Measurements from ENCODE around the gene C5.
A peak's percentile ranks its signal among the peaks of the same experiment; 100 is the strongest.
"Not testable (repeated sequence)": the region's sequence is repeated elsewhere in the genome, so short reads cannot be mapped to it uniquely, and the experiment has no call there.

C5 gene

GRCh38 chr9:120982836-120983235 is 67.2 kb downstream of the C5 start:
- Mint-ChIP-seq H3K36me3 (ENCODE audit: low read depth) (no peaks in the 10 kb centered on the region), H3K4me1 (ENCODE audit: low read depth) (no peaks in the 10 kb centered on the region), H3K27me3 (ENCODE audit: low read depth) (peaks cover 15% of the 10 kb centered on the region), H3K9me3 (no peaks in the 10 kb centered on the region), H3K4me3 (no peak overlapping the region), H3K27ac (no peak overlapping the region)
- DNase-seq (ENCODE audit: low spot score) = no peak

GRCh38 chr9:120980951-120981350 is 69.1 kb downstream of the C5 start:
- Mint-ChIP-seq H3K36me3 (ENCODE audit: low read depth) (no peaks in the 10 kb centered on the region), H3K4me1 (ENCODE audit: low read depth) (no peaks in the 10 kb centered on the region), H3K4me3 (no peak overlapping the region), H3K27ac (no peak overlapping the region), H3K9me3 (no peaks in the 10 kb centered on the region), H3K27me3 (ENCODE audit: low read depth) (peaks cover 15% of the 10 kb centered on the region)
- DNase-seq (ENCODE audit: low spot score) = no peak

- Mint-ChIP-seq H3K9me3 (no peaks in the 10 kb centered on the region), H3K4me1 (ENCODE audit: low read depth) (peaks cover 7% of the 10 kb centered on the region), H3K27me3 (ENCODE audit: low read depth) (peaks cover 11% of the 10 kb centered on the region), H3K4me3 (no peak overlapping the region), H3K36me3 (ENCODE audit: low read depth) (no peaks in the 10 kb centered on the region), H3K27ac (no peak overlapping the region)
- no peak for DNase-seq (ENCODE audit: low spot score)
These were observed 70.3 kb downstream of the C5 start for GRCh38 chr9:120979797-120980196.

GRCh38 chr9:120978987-120979386 is 71.1 kb downstream of the C5 start:
- Mint-ChIP-seq H3K27ac (no peak overlapping the region), H3K4me3 (no peak overlapping the region), H3K36me3 (ENCODE audit: low read depth) (no peaks in the 10 kb centered on the region), H3K4me1 (ENCODE audit: low read depth) (peaks cover 14% of the 10 kb centered on the region), H3K27me3 (ENCODE audit: low read depth) (peaks cover 11% of the 10 kb centered on the region), H3K9me3 (no peaks in the 10 kb centered on the region)
- DNase-seq (ENCODE audit: low spot score) = no peak

- Mint-ChIP-seq H3K4me3 (no peak overlapping the region), H3K4me1 (ENCODE audit: low read depth) (peaks cover 14% of the 10 kb centered on the region), H3K27me3 (ENCODE audit: low read depth) (no peaks in the 10 kb centered on the region), H3K36me3 (ENCODE audit: low read depth) (no peaks in the 10 kb centered on the region), H3K9me3 (no peaks in the 10 kb centered on the region), H3K27ac (no peak overlapping the region)
- no peak for DNase-seq (ENCODE audit: low spot score)
These were observed 72.8 kb downstream of the C5 start for GRCh38 chr9:120977321-120977720.

DNA sequence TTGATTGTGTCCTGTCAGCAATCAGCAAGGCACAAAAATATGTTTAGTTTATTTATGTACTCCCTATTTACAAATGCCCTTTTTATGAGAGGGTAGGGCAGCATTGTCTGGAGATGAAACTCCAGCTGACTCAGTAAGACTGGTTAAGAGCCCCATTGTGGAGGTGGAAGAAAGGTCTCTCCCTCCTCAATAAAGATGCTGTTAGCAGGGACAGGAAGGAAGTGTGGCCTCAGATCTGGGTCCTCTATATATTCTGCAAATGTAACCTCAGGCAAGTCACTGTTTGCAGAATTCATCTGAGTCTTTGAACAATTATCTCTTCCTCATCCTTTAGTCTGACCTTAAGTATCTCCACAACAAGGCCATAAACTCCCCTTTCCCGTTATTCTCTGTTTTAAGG is 75.2 kb downstream of the C5 start:
- H3K27me3 Mint-ChIP-seq (ENCODE audit: low read depth) = no peaks in the 10 kb centered on the region
- no peaks in the 10 kb centered on the region for H3K9me3 Mint-ChIP-seq
- H3K27ac Mint-ChIP-seq = no peak overlapping the region
- no peaks in the 10 kb centered on the region for H3K36me3 Mint-ChIP-seq (ENCODE audit: low read depth)
- peaks cover 15% of the 10 kb centered on the region for H3K4me1 Mint-ChIP-seq (ENCODE audit: low read depth)
- H3K4me3 Mint-ChIP-seq = peak overlapping the region; percentile 4
- no peak for DNase-seq (ENCODE audit: low spot score)

GRCh38 chr9:120974181-120974580 is 75.9 kb downstream of the C5 start:
- DNase-seq (ENCODE audit: low spot score) = no peak
- Mint-ChIP-seq H3K36me3 (ENCODE audit: low read depth) (no peaks in the 10 kb centered on the region), H3K9me3 (no peaks in the 10 kb centered on the region), H3K4me1 (ENCODE audit: low read depth) (peaks cover 15% of the 10 kb centered on the region), H3K27ac (no peak overlapping the region), H3K27me3 (ENCODE audit: low read depth) (no peaks in the 10 kb centered on the region), H3K4me3 (no peak overlapping the region)

GRCh38 chr9:120971938-120972337 is 78.1 kb downstream of the C5 start:
- peaks cover 3% of the 10 kb centered on the region for H3K27me3 Mint-ChIP-seq (ENCODE audit: low read depth)
- no peak overlapping the region for H3K27ac Mint-ChIP-seq
- no peaks in the 10 kb centered on the region for H3K36me3 Mint-ChIP-seq (ENCODE audit: low read depth)
- DNase-seq (ENCODE audit: low spot score) = no peak
- H3K4me1 Mint-ChIP-seq (ENCODE audit: low read depth) = peaks cover 15% of the 10 kb centered on the region
- no peak overlapping the region for H3K4me3 Mint-ChIP-seq
- no peaks in the 10 kb centered on the region for H3K9me3 Mint-ChIP-seq

DNA sequence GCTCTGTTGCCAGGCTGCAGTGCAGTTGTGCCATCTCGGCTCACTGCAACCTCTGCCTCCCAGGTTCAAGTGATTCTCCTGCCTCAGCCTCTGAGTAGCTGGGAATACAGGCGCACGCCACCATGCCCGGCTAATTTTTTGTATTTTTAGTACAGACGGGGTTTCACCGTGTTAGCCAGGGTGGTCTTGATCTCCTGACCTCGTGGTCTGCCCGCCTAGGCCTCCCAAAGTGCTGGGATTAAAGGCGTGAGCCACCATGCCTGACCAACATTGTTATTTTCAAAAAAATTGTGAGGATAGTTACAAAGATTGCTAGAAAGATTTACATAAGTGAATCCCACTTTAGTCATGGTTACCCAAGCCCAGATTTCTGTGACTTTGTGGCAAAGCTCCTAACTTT is 78.6 kb downstream of the C5 start:
- H3K9me3 Mint-ChIP-seq; H3K27ac Mint-ChIP-seq; H3K4me3 Mint-ChIP-seq; H3K27me3 Mint-ChIP-seq (ENCODE audit: low read depth); DNase-seq (ENCODE audit: low spot score); H3K36me3 Mint-ChIP-seq (ENCODE audit: low read depth): not testable (repeated sequence)
- peaks cover 15% of the 10 kb centered on the region for H3K4me1 Mint-ChIP-seq (ENCODE audit: low read depth)

- H3K4me3 Mint-ChIP-seq = no peak overlapping the region
- no peaks in the 10 kb centered on the region for H3K9me3 Mint-ChIP-seq
- H3K27ac Mint-ChIP-seq = no peak overlapping the region
- H3K4me1 Mint-ChIP-seq (ENCODE audit: low read depth) = peaks cover 12% of the 10 kb centered on the region
- H3K27me3 Mint-ChIP-seq (ENCODE audit: low read depth) = peaks cover 10% of the 10 kb centered on the region
- no peaks in the 10 kb centered on the region for H3K36me3 Mint-ChIP-seq (ENCODE audit: low read depth)
- no peak for DNase-seq (ENCODE audit: low spot score)
These were observed 79.8 kb downstream of the C5 start for GRCh38 chr9:120970244-120970643.

DNA sequence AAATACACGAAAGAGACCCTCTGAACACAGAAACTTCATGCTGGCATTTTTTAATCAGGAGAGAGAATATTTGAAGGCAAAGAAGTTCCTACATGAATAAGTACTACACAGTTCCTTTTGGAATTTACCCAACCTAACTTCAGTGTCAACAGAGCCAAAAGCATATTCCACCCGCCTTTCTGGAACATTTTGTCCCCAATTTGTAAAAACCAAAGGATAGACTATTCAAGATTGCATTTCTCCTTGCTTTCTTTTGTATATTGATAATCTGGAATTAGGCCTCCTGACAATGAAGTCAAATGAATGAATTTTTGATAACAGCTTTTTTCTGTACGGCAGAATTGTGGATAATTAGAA is 84.1 kb downstream of the C5 start:
- Mint-ChIP-seq H3K9me3 (no peaks in the 10 kb centered on the region), H3K4me1 (ENCODE audit: low read depth) (no peaks in the 10 kb centered on the region), H3K27ac (no peak overlapping the region), H3K4me3 (no peak overlapping the region), H3K36me3 (ENCODE audit: low read depth) (no peaks in the 10 kb centered on the region), H3K27me3 (ENCODE audit: low read depth) (peaks cover 16% of the 10 kb centered on the region)
- no peak for DNase-seq (ENCODE audit: low spot score)

GRCh38 chr9:120965344-120966012 is 84.6 kb downstream of the C5 start:
- Mint-ChIP-seq H3K4me1 (ENCODE audit: low read depth) (no peaks in the 10 kb centered on the region), H3K27me3 (ENCODE audit: low read depth) (peaks cover 16% of the 10 kb centered on the region), H3K27ac (no peak overlapping the region), H3K4me3 (no peak overlapping the region), H3K36me3 (ENCODE audit: low read depth) (no peaks in the 10 kb centered on the region), H3K9me3 (no peaks in the 10 kb centered on the region)
- DNase-seq (ENCODE audit: low spot score) = no peak

- H3K27ac Mint-ChIP-seq = no peak overlapping the region
- H3K27me3 Mint-ChIP-seq (ENCODE audit: low read depth) = peaks cover 12% of the 10 kb centered on the region
- no peaks in the 10 kb centered on the region for H3K4me1 Mint-ChIP-seq (ENCODE audit: low read depth)
- no peaks in the 10 kb centered on the region for H3K9me3 Mint-ChIP-seq
- H3K36me3 Mint-ChIP-seq (ENCODE audit: low read depth) = no peaks in the 10 kb centered on the region
- no peak overlapping the region for H3K4me3 Mint-ChIP-seq
- DNase-seq (ENCODE audit: low spot score) = no peak
These were observed 88.1 kb downstream of the C5 start for GRCh38 chr9:120961936-120962335.

GRCh38 chr9:120960001-120960400 is 90.1 kb downstream of the C5 start:
- Mint-ChIP-seq H3K27me3 (ENCODE audit: low read depth) (peaks cover 9% of the 10 kb centered on the region), H3K27ac (no peak overlapping the region), H3K4me3 (no peak overlapping the region), H3K36me3 (ENCODE audit: low read depth) (no peaks in the 10 kb centered on the region), H3K4me1 (ENCODE audit: low read depth) (no peaks in the 10 kb centered on the region), H3K9me3 (no peaks in the 10 kb centered on the region)
- DNase-seq (ENCODE audit: low spot score) = no peak

GRCh38 chr9:120956862-120957261 is 93.2 kb downstream of the C5 start:
- Mint-ChIP-seq H3K9me3 (no peaks in the 10 kb centered on the region), H3K27me3 (ENCODE audit: low read depth) (peaks cover 4% of the 10 kb centered on the region), H3K4me3 (no peak overlapping the region), H3K27ac (no peak overlapping the region), H3K36me3 (ENCODE audit: low read depth) (no peaks in the 10 kb centered on the region), H3K4me1 (ENCODE audit: low read depth) (no peaks in the 10 kb centered on the region)
- DNase-seq (ENCODE audit: low spot score) = no peak

Data from T-helper 2 cell treated with Interferon-gamma antibody and Interleukin-4, amounts not matched to agents 5 μg/mL and 100 μg/mL, for 36 hours (primary cell).